ENCODE data around the gene APOC3. TPM values are rescaled to one million over a fixed set of nuclear protein-coding genes. Genes with fewer than 3 reads are reported as not detected.

The APOC3 gene
- total and polyA plus RNA-seq, 2 of the 4 experiments (the other 2 are of a cell fraction), result not detected

DNA sequence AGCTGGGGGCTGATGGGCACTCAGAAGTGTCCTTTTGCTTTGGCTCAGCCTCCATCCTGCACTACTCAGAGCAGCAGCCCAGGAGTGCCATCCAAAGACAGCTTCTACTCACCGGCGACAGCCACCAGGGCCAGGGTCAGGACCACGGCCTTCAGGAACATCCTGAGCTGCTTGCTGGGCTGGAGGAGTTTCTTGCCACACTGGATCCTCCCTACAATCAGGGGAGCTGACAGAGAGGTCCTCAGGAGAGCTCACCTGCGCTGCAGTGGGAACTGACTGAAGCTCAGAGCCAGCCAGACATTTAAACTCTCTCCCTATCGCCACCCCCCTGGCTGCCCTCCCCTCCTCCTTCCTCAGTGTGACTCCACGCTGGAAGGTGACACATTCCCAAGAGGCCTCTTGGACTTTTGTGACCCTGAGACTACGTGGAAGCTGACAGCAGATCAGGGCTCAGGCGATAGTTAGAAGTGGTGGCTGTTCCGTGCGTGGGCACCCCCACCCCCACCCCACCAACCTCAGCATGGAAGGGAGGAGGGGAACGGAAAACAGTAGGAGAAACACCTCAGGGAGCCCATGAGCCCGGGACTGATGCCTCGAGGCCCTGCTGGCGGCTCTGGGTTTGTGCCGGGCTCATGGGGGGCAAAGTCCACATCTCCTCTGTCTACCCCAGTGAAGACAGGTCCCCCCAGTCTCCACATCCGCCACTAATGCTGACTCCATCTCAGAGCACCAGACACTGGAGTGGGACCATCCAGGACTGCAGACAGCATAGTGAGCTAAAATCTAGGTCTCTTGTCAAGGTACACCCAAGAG is 6.5 kb upstream of the APOC3 start, which contains the start of gene APOA4 (continued):
- no peak for TF ChIP-seq CEBPB (IDR thresholded peaks at IDR 0.05; ENCODE audit: low read depth, low read length)

GRCh38 chr11:116825434-116825833 is 4.3 kb upstream of the APOC3 start:
- no peak for ATAC-seq (ENCODE audit: low read depth)
- Histone ChIP-seq H3K9ac (ENCODE audit: low read depth, low read length) (no peak overlapping the region), H3K36me3 (ENCODE audit: control insufficient read depth, insufficient read depth, low read length) (no peaks in the 10 kb centered on the region), H3K56ac (ENCODE audit: extremely low read depth, insufficient read depth, low read length) (no peak overlapping the region), H2AK5ac (ENCODE audit: low read depth, low read length) (no peak overlapping the region), H3K79me1 (ENCODE audit: low read depth in 1 of 2, low read length in 2 of 2) (no peaks in the 10 kb centered on the region), H3K4me1 (ENCODE audit: control insufficient read depth, insufficient read depth, low read length) (peaks cover 4% of the 10 kb centered on the region; the same call in 1 of the 2 replicates), H3K4ac (ENCODE audit: low read depth, low read length) (no peak overlapping the region), H3K9me1 (ENCODE audit: insufficient read depth, low read length) (no peaks in the 10 kb centered on the region), H3K18ac (ENCODE audit: low read depth, low read length) (no peak overlapping the region), H3K27me3 (ENCODE audit: control insufficient read depth, insufficient read depth, low read length) (peaks cover 19% of the 10 kb centered on the region; the same call in 1 of the 2 replicates), H4K91ac (ENCODE audit: insufficient read depth, low read depth, low read length) (no peak overlapping the region), H3K4me2 (ENCODE audit: low read depth, low read length) (no peak overlapping the region), H2BK120ac (ENCODE audit: low read depth, low read length) (no peak overlapping the region), H2BK15ac (ENCODE audit: low read depth, low read length) (no peak overlapping the region), H2BK20ac (ENCODE audit: low read depth, low read length) (no peak overlapping the region), H2BK5ac (ENCODE audit: low read depth, low read length, poor library complexity, severe bottlenecking) (no peak overlapping the region), H3K14ac (replicated peaks; ENCODE audit: low read depth, low read length) (no peak overlapping the region), H4K20me1 (ENCODE audit: insufficient read depth, low read length) (no peaks in the 10 kb centered on the region), H2AFZ (replicated peaks; ENCODE audit: low read length, poor library complexity) (no peak overlapping the region), H4K8ac (ENCODE audit: low read depth in 2 of 2, low read length in 2 of 2) (no peak overlapping the region), H3K9me3 (ENCODE audit: control insufficient read depth, insufficient read depth, low read length) (no peaks in the 10 kb centered on the region), H3K23ac (ENCODE audit: low read depth, low read length) (no peak overlapping the region), H2AK9ac (replicated peaks; ENCODE audit: low read depth, low read length, poor library complexity) (no peak overlapping the region), H4K5ac (ENCODE audit: low read depth, low read length) (no peak overlapping the region), H3K4me3 (ENCODE audit: insufficient read depth, low read depth, low read length) (no peak overlapping the region), H3K27ac (ENCODE audit: insufficient read depth, low read length) (no peak overlapping the region)
- intact Hi-C loops (cut with micrococcal nuclease) (no loop called here), dilution Hi-C loops (cut with HindIII; ENCODE audit: low sequenced_read_pairs, unreplicated experiment) (no loop called here), in situ Hi-C loops (cut with MboI; ENCODE audit: low sequenced_read_pairs) (no loop called here)
- CTCF ChIA-PET, result no interaction called here
- no TSS peak for BruUV-seq (replicated peaks)
- no CpG with 5 or more reads among the region's 5 CpGs for WGBS, 2 experiments (ENCODE audit: extremely low coverage in 2 of 2, insufficient read length in 1 of 2)
- no peak for DNase-seq
- POLR2A ChIA-PET (ENCODE audit: unreplicated experiment), result no interaction called here
- no peak for TF ChIP-seq MAZ (IDR thresholded peaks at IDR 0.05; ENCODE audit: borderline replicate concordance, low read depth, low read length)
- TF ChIP-seq FOS (IDR thresholded peaks at IDR 0.05; ENCODE audit: low read depth, low read length), result no peak
- no peak for TF ChIP-seq CTCF (conservative IDR thresholded peaks at IDR 0.05; ENCODE audit: low read depth, low read length)
- no peak for TF ChIP-seq CEBPB (IDR thresholded peaks at IDR 0.05; ENCODE audit: low read depth, low read length)
- no peak for TF ChIP-seq RFX5 (IDR thresholded peaks at IDR 0.05; ENCODE audit: low read depth, low read length)
- no peak for TF ChIP-seq RAD21 (IDR thresholded peaks at IDR 0.05; ENCODE audit: low read length)
- no peak for TF ChIP-seq BHLHE40 (IDR thresholded peaks at IDR 0.05; ENCODE audit: low read depth, low read length)
- TF ChIP-seq USF2 (IDR thresholded peaks at IDR 0.05; ENCODE audit: low read depth, low read length), result no peak
- TF ChIP-seq NFE2L2 (IDR thresholded peaks at IDR 0.05; ENCODE audit: low read depth, low read length), result no peak
- no peak for TF ChIP-seq MAFK (IDR thresholded peaks at IDR 0.05; ENCODE audit: low read depth, low read length)
- no peak for TF ChIP-seq POLR2A (IDR thresholded peaks at IDR 0.05; ENCODE audit: low read depth, low read length)
- TF ChIP-seq ELK1 (IDR thresholded peaks at IDR 0.05; ENCODE audit: borderline replicate concordance, low read depth, low read length), result no peak
- TF ChIP-seq MXI1 (IDR thresholded peaks at IDR 0.05; ENCODE audit: borderline replicate concordance, low read depth, low read length), result no peak
